ENCODE data around the gene SAP30BP. TPM values are rescaled to one million over a fixed set of nuclear protein-coding genes. Genes with fewer than 3 reads are reported as not detected.

The SAP30BP gene
- total RNA-seq, 1 experiment from 2014 or later = 149 TPM

DNA sequence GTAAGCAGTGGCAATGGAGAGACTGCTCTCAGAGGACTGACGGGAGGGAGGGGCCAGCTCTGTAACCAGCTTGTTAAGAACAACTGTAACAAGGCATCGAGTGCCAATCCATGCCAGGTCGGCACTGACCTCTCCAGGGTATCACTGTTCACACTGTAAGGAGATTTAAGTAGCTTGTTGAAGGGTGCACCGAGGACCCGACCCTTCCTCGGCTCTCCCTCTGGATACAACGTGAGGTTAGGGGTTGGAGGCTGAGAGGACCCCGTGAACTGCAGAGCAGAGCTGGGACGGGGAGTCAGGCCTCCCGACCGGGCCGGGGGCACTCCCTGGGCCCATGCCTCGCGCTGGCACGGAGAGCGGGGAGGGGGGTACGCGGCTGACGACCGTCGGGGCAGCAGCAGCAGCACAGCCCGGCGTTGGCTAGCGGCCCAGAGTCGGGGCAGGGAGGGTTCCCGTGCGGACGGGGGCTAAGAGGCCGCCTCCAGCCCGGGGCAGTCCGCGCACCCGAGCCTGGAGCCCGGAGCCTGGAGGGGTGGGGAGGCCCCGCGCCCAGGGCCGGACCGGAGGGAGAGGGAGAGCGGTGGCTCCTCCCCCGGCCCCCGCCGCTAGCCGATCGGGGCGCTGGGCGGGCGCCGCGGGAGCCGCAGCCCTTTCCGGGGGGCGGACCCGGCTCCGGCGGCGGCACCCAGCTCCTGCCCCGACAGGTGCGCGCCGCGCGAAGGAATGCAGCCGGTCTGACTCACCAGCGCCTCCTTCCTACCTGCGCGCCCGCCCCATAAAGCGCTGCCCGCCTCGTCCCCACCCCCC, 53.7 kb downstream of the SAP30BP start, which contains the start of gene ITGB4:
ITGB4 (plus strand) TSS at position 804 of the 807 bp plus-strand sequence. CDS start 3,245 bp downstream, outside the sequence.
- DNase-seq (ENCODE audit: low read depth, low spot score) (peak; percentile 72), ATAC-seq (peak; percentile 88)
- BruUV-seq (replicated peaks) = TSS peak; percentile 83
- Histone ChIP-seq H3K4me3 (replicated peaks in 1 of 2; ENCODE audit: low read depth in 1 of 2, low read length in 2 of 2) (peak within 1 kb of the TSS; percentile 87 to 95), H3K9ac (ENCODE audit: low read length) (peak within 1 kb of the TSS; percentile 86), H4K20me1 (ENCODE audit: insufficient read depth) (no peaks in the 10 kb centered on the region), H3K36me3 (ENCODE audit: control insufficient read depth in 1 of 2, insufficient read depth in 2 of 2, low read length in 2 of 2) (peaks cover 7 to 15% of the 10 kb centered on the region in 2 experiments), H3K9me2 (ENCODE audit: insufficient read depth) (no peaks in the 10 kb centered on the region), H3K79me2 (ENCODE audit: insufficient read depth, low read length) (peaks cover 44% of the 10 kb centered on the region), H2AFZ (ENCODE audit: low read depth, low read length, poor library complexity, severe bottlenecking) (no peak within 1 kb of the TSS), H3K9me3 (ENCODE audit: control insufficient read depth in 1 of 2, insufficient read depth in 1 of 2, low read depth in 1 of 2, low read length in 2 of 2) (no peaks in the 10 kb centered on the region), H3K27ac (ENCODE audit: low read depth, low read length) (peak within 1 kb of the TSS; percentile 94), H3K27me3 (ENCODE audit: insufficient read depth, low read length) (no peaks in the 10 kb centered on the region), H3K4me1 (ENCODE audit: control insufficient read depth in 1 of 2, insufficient read depth in 2 of 2, low read length in 2 of 2) (peaks cover 27 to 43% of the 10 kb centered on the region in 2 experiments), H3K4me2 (ENCODE audit: low read length) (peak within 1 kb of the TSS; percentile 91)
- ChIA-PET POLR2A (interaction anchor here (0.6 to 3.8 kb wide), 15 partner anchors 9 to 91 kb away, joined by 3 to 45 read pairs (median 5); no protein-coding TSS in a partner anchor), CTCF (interaction anchor here (0.7 to 2.4 kb wide), 17 partner anchors 10 to 120 kb away, joined by 3 to 26 read pairs (median 5); partner anchors contain the start of gene SMIM5), RAD21 (ENCODE audit: low non-redundant PET in 1 of 2, low total read pairs in 2 of 2, uncharacterized antibody in 2 of 2, unreplicated experiment in 2 of 2) (interaction anchor here (0.9 to 1.7 kb wide), 6 partner anchors 14 to 37 kb away, joined by 3 to 5 read pairs (median 4); no protein-coding TSS in a partner anchor)
- intact Hi-C loops (cut with micrococcal nuclease) = loop anchor here (2.0 kb wide), 1 partner anchor 14 kb away; no protein-coding TSS in a partner anchor
- TF ChIP-seq, protein P1, sequence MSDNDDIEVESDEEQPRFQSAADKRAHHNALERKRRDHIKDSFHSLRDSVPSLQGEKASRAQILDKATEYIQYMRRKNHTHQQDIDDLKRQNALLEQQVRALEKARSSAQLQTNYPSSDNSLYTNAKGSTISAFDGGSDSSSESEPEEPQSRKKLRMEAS (IDR thresholded peaks at IDR 0.05) = peak; percentile 75; the same call in 1 of the 2 replicates
- peak; percentile 65 for TF ChIP-seq SP1 (IDR thresholded peaks at IDR 0.05; ENCODE audit: low read depth)
- TF ChIP-seq RAD21 (IDR thresholded peaks at IDR 0.05; ENCODE audit: low read depth) = no peak; the same call in 1 of the 2 replicates
- TF ChIP-seq TCF7L2 (IDR thresholded peaks at IDR 0.05; ENCODE audit: borderline replicate concordance, extremely low read depth, insufficient read depth, insufficient read length) = no peak
- no peak for TF ChIP-seq EGR1 (IDR thresholded peaks at IDR 0.05; ENCODE audit: low read depth)
- 0 out of 2 replicates have a peak, but pooled peaks have one; percentile 45 for TF ChIP-seq SIN3A (IDR thresholded peaks at IDR 0.05; ENCODE audit: low read depth)
- TF ChIP-seq, protein P2, sequence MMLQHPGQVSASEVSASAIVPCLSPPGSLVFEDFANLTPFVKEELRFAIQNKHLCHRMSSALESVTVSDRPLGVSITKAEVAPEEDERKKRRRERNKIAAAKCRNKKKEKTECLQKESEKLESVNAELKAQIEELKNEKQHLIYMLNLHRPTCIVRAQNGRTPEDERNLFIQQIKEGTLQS (IDR thresholded peaks at IDR 0.05) = no peak
- TF ChIP-seq FOSL1 (IDR thresholded peaks at IDR 0.05; ENCODE audit: low read depth) = no peak
- TF ChIP-seq, protein P3, sequence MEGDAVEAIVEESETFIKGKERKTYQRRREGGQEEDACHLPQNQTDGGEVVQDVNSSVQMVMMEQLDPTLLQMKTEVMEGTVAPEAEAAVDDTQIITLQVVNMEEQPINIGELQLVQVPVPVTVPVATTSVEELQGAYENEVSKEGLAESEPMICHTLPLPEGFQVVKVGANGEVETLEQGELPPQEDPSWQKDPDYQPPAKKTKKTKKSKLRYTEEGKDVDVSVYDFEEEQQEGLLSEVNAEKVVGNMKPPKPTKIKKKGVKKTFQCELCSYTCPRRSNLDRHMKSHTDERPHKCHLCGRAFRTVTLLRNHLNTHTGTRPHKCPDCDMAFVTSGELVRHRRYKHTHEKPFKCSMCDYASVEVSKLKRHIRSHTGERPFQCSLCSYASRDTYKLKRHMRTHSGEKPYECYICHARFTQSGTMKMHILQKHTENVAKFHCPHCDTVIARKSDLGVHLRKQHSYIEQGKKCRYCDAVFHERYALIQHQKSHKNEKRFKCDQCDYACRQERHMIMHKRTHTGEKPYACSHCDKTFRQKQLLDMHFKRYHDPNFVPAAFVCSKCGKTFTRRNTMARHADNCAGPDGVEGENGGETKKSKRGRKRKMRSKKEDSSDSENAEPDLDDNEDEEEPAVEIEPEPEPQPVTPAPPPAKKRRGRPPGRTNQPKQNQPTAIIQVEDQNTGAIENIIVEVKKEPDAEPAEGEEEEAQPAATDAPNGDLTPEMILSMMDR (IDR thresholded peaks at IDR 0.05 in 2 of 3, conservative IDR thresholded peaks at IDR 0.05 in 1 of 3; ENCODE audit: borderline replicate concordance in 1 of 3, insufficient read depth in 1 of 3, low read depth in 2 of 3, low read length in 2 of 3) = no peak
- TF ChIP-seq, protein P4, sequence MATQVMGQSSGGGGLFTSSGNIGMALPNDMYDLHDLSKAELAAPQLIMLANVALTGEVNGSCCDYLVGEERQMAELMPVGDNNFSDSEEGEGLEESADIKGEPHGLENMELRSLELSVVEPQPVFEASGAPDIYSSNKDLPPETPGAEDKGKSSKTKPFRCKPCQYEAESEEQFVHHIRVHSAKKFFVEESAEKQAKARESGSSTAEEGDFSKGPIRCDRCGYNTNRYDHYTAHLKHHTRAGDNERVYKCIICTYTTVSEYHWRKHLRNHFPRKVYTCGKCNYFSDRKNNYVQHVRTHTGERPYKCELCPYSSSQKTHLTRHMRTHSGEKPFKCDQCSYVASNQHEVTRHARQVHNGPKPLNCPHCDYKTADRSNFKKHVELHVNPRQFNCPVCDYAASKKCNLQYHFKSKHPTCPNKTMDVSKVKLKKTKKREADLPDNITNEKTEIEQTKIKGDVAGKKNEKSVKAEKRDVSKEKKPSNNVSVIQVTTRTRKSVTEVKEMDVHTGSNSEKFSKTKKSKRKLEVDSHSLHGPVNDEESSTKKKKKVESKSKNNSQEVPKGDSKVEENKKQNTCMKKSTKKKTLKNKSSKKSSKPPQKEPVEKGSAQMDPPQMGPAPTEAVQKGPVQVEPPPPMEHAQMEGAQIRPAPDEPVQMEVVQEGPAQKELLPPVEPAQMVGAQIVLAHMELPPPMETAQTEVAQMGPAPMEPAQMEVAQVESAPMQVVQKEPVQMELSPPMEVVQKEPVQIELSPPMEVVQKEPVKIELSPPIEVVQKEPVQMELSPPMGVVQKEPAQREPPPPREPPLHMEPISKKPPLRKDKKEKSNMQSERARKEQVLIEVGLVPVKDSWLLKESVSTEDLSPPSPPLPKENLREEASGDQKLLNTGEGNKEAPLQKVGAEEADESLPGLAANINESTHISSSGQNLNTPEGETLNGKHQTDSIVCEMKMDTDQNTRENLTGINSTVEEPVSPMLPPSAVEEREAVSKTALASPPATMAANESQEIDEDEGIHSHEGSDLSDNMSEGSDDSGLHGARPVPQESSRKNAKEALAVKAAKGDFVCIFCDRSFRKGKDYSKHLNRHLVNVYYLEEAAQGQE (IDR thresholded peaks at IDR 0.05; ENCODE audit: low read depth) = no peak
- peak; percentile 81 for TF ChIP-seq POLR2AphosphoS5 (IDR thresholded peaks at IDR 0.05; ENCODE audit: low read depth, low read length)
- TF ChIP-seq ELF1 (IDR thresholded peaks at IDR 0.05; ENCODE audit: borderline replicate concordance, low read depth) = no peak
- TF ChIP-seq JUND (IDR thresholded peaks at IDR 0.05) = no peak; the same call in 1 of the 2 replicates
- no peak for TF ChIP-seq POLR2A (IDR thresholded peaks at IDR 0.05; ENCODE audit: borderline replicate concordance, extremely low read depth, insufficient read depth, insufficient read length)
- no peak for TF ChIP-seq CEBPB (IDR thresholded peaks at IDR 0.05; ENCODE audit: low read depth)
- TF ChIP-seq CBX3 (IDR thresholded peaks at IDR 0.05; ENCODE audit: low read depth) = no peak
- TF ChIP-seq EZH2phosphoT487 (IDR thresholded peaks at IDR 0.05; ENCODE audit: borderline replicate concordance) = no peak
- no peak for TF ChIP-seq EZH2 (IDR thresholded peaks at IDR 0.05)
- no peak for TF ChIP-seq ZNF274 (IDR thresholded peaks at IDR 0.05; ENCODE audit: low read depth, low read length)
- TF ChIP-seq SRF (IDR thresholded peaks at IDR 0.05; ENCODE audit: low read depth) = no peak
- TF ChIP-seq ZFX (IDR thresholded peaks at IDR 0.05) = 0 out of 2 replicates have a peak, but pooled peaks have one; percentile 10
